H54 (cell line): Measurements from ENCODE around the gene RHCG.

Experiments
- DNase-seq: peaks from one replicate; pipeline ENCODE4 v3.0.0; 2011; ENCODE audit warnings: low spot score, mixed read lengths; ENCODE audit not compliant: insufficient read length
- FAIRE-seq: peaks from 3 replicates; lab custom pipeline; 2011; peaks lifted over from hg19 to GRCh38; lab: Jason Lieb, UNC
- POLR2A ChIP-seq: IDR thresholded peaks from 2 replicates; pipeline ENCODE4 v1.6.1; 2011; ENCODE audit warnings: low read depth, mild to moderate bottlenecking, low read length

Gene RHCG

GRCh38 chr15:89496155-89497098, at the start of gene RHCG:
Gene RHCG (minus strand): TSS chr15:89496583. CDS start chr15:89496544, 39 bp downstream.
- DNase-seq (no peak), FAIRE-seq (no peak)
- no peak for TF ChIP-seq POLR2A

GRCh38 chr15:89543389-89543788, 47.0 kb upstream of the RHCG start:
- DNase-seq (no peak), FAIRE-seq (no peak)
- no peak for TF ChIP-seq POLR2A

- DNase-seq = no peak
- FAIRE-seq = no peak
- TF ChIP-seq POLR2A = no peak
These were observed 46.0 kb upstream of the RHCG start for GRCh38 chr15:89542369-89542768.

GRCh38 chr15:89539027-89539426, 42.6 kb upstream of the RHCG start:
- TF ChIP-seq POLR2A = no peak
- FAIRE-seq (no peak), DNase-seq (no peak)

GRCh38 chr15:89533861-89534544, 37.6 kb upstream of the RHCG start:
- no peak for TF ChIP-seq POLR2A
- no peak for FAIRE-seq
- no peak for DNase-seq

- TF ChIP-seq POLR2A = no peak
- FAIRE-seq (no peak), DNase-seq (no peak)
These were observed 35.6 kb upstream of the RHCG start for GRCh38 chr15:89531796-89532537.

GRCh38 chr15:89530976-89531375, 34.6 kb upstream of the RHCG start:
- FAIRE-seq = no peak
- no peak for TF ChIP-seq POLR2A
- DNase-seq = no peak

GRCh38 chr15:89528757-89529352, 32.5 kb upstream of the RHCG start:
- no peak for FAIRE-seq
- TF ChIP-seq POLR2A = no peak
- DNase-seq = no peak

GRCh38 chr15:89526601-89527441, 30.4 kb upstream of the RHCG start:
- DNase-seq (no peak), FAIRE-seq (no peak)

GRCh38 chr15:89526181-89526580, 29.8 kb upstream of the RHCG start:
- TF ChIP-seq POLR2A = no peak
- FAIRE-seq (no peak), DNase-seq (no peak)

More at GRCh38 chr15:89526601-89527441, 30.4 kb upstream of the RHCG start:
- no peak for TF ChIP-seq POLR2A

GRCh38 chr15:89524184-89524583, 27.8 kb upstream of the RHCG start:
- no peak for TF ChIP-seq POLR2A
- FAIRE-seq = no peak
- DNase-seq = no peak

GRCh38 chr15:89523101-89523500, 26.7 kb upstream of the RHCG start:
- no peak for TF ChIP-seq POLR2A
- no peak for DNase-seq
- no peak for FAIRE-seq

GRCh38 chr15:89521605-89522004, 25.2 kb upstream of the RHCG start:
- no peak for TF ChIP-seq POLR2A
- FAIRE-seq (no peak), DNase-seq (no peak)
